H1 (cell line): Measurements from ENCODE around the gene MPPED1. TPM values are rescaled to one million over a fixed set of nuclear protein-coding genes. Genes with fewer than 3 reads are reported as not detected.

Experiments used
- CTCF ChIA-PET: fragments of 300-600 bp; sonication (Branson Sonifier 250); formaldehyde crosslinking; loops from one replicate; lab custom pipeline; 2021; ENCODE audit not compliant: partially characterized antibody; lab: Charles Lee
- POLR2A ChIA-PET: fragments of 300-600 bp; sonication (Branson Sonifier 250); formaldehyde crosslinking; loops from one replicate; lab custom pipeline; 2021; ENCODE audit warnings: inconsistent platforms; ENCODE audit not compliant: partially characterized antibody; lab: Charles Lee
- DNase-seq, 2 experiments: peaks; one replicate each; pipeline versions ENCODE4 v3.0.0 to v3.0.0-alpha.2; 2010 to 2022; ENCODE audit warnings: low spot score in 2 of 2, low read depth in 1 of 2, mixed read lengths in 1 of 2
- FAIRE-seq: peaks from 2 replicates; lab custom pipeline; 2011; peaks lifted over from hg19 to GRCh38; lab: Jason Lieb, UNC
- H2AFZ ChIP-seq: 2 replicates; pipeline ENCODE4 v1.8.1; 2012; ENCODE audit warnings: low read length, inconsistent platforms
- H2AK5ac ChIP-seq: 2 replicates; pipeline ENCODE4 v1.6.1; 2013; ENCODE audit warnings: low read depth, low read length
- H2BK120ac ChIP-seq: replicated peaks from 2 replicates; pipeline ENCODE3; 2013; ENCODE audit warnings: low read depth, low read length, inconsistent platforms
- H2BK12ac ChIP-seq: 2 replicates; pipeline ENCODE4 v1.6.1; 2013; ENCODE audit warnings: low read depth, low read length
- H2BK15ac ChIP-seq: 2 replicates; pipeline ENCODE4 v1.6.1; 2013; ENCODE audit warnings: low read length
- H2BK20ac ChIP-seq: 2 replicates; pipeline ENCODE4 v1.6.1; 2013; ENCODE audit warnings: low read length
- H2BK5ac ChIP-seq: 2 replicates; pipeline ENCODE4 v1.6.1; 2013; ENCODE audit warnings: low read depth, low read length
- H3K14ac ChIP-seq: 2 replicates; pipeline ENCODE4 v1.6.1; 2013; ENCODE audit warnings: inconsistent platforms; ENCODE audit not compliant: insufficient read length
- H3K18ac ChIP-seq: 2 replicates; pipeline ENCODE4 v1.6.1; 2013; ENCODE audit warnings: low read length; ENCODE audit errors: extremely low read depth
- H3K23ac ChIP-seq: 2 replicates; pipeline ENCODE4 v1.6.1; 2013; ENCODE audit warnings: inconsistent platforms; ENCODE audit not compliant: insufficient read length
- H3K23me2 ChIP-seq: 2 replicates; pipeline ENCODE4 v1.6.1; 2013; ENCODE audit warnings: low read depth, low read length
- H3K27ac ChIP-seq: 2 replicates; pipeline ENCODE4 v1.6.1; 2011; ENCODE audit warnings: low read depth, low read length, inconsistent platforms
- H3K27me3 ChIP-seq, 4 experiments: replicated peaks in 1 of 4; 1 replicate in 1 of 4; 2 replicates in 3 of 4; pipeline versions ENCODE4 v1.6.1 to v1.8.1; 2011 to 2013; ENCODE audit warnings: low read length in 3 of 4, mild to moderate bottlenecking in 3 of 4, inconsistent platforms in 2 of 4, mixed read lengths in 2 of 4, moderate library complexity in 1 of 4; ENCODE audit not compliant: control insufficient read depth in 3 of 4, insufficient read depth in 3 of 4; ENCODE audit errors: extremely low read depth in 1 of 4
- H3K36me3 ChIP-seq, 4 experiments: 2 replicates each; pipeline versions ENCODE4 v1.6.1 to v1.8.1; 2011 to 2013; ENCODE audit warnings: mild to moderate bottlenecking in 4 of 4, low read length in 3 of 4, moderate library complexity in 2 of 4, control low read depth in 1 of 4, inconsistent platforms in 1 of 4; ENCODE audit not compliant: insufficient read depth in 4 of 4, control insufficient read depth in 2 of 4
- H3K4ac ChIP-seq: replicated peaks from 2 replicates; pipeline ENCODE3; 2013; ENCODE audit warnings: low read length, low read depth, mixed read lengths, inconsistent platforms; ENCODE audit not compliant: insufficient read length
- H3K4me1 ChIP-seq, 4 experiments: replicated peaks in 1 of 4; 1 replicate in 1 of 4; 2 replicates in 3 of 4; pipeline versions ENCODE4 v1.6.1 to v1.8.1; 2011 to 2013; ENCODE audit warnings: low read length in 3 of 4, inconsistent platforms in 2 of 4, mixed read lengths in 1 of 4; ENCODE audit not compliant: insufficient read depth in 4 of 4, control insufficient read depth in 3 of 4
- H3K4me2 ChIP-seq, 2 experiments: 2 replicates each; pipeline versions ENCODE4 v1.6.1 to v1.8.1; 2011 to 2013; ENCODE audit warnings: low read depth in 2 of 2, low read length in 2 of 2, control low read depth in 1 of 2, inconsistent platforms in 1 of 2, mild to moderate bottlenecking in 1 of 2; ENCODE audit not compliant: insufficient read depth in 1 of 2
- H3K4me3 ChIP-seq, 4 experiments: fragments of 200-600, 300-600 bp in 1 of 4; sonication (generic), shearing (Covaris generic), sonication (Bioruptor Twin) in 1 of 4; 2 replicates each; pipeline versions ENCODE4 v1.5.1 to v1.8.1; 2011 to 2016; ENCODE audit warnings: low read length in 4 of 4, low read depth in 3 of 4, control low read depth in 2 of 4, inconsistent platforms in 2 of 4, mild to moderate bottlenecking in 2 of 4, mixed read lengths in 1 of 4, moderate library complexity in 1 of 4; ENCODE audit not compliant: insufficient read depth in 2 of 4; ENCODE audit errors: extremely low read depth in 1 of 4
- H3K56ac ChIP-seq: replicated peaks from 2 replicates; pipeline ENCODE3; 2013; ENCODE audit warnings: low read depth, mild to moderate bottlenecking, mixed read lengths, low read length, inconsistent platforms; ENCODE audit not compliant: insufficient read length
- H3K79me1 ChIP-seq: 2 replicates; pipeline ENCODE4 v1.6.1; 2013; ENCODE audit warnings: low read depth, low read length, control low read depth
- H3K79me2 ChIP-seq, 2 experiments: 2 replicates each; pipeline versions ENCODE4 v1.6.1 to v1.8.1; 2012 to 2013; ENCODE audit warnings: low read length in 2 of 2, mild to moderate bottlenecking in 2 of 2, inconsistent platforms in 1 of 2; ENCODE audit not compliant: insufficient read depth in 2 of 2, control insufficient read depth in 1 of 2
- H3K9ac ChIP-seq, 4 experiments: replicated peaks in 1 of 4; 1 replicate in 1 of 4; 2 replicates in 3 of 4; pipeline versions ENCODE4 v1.6.1 to v1.8.1; 2011 to 2013; ENCODE audit warnings: low read depth in 3 of 4, low read length in 3 of 4, control low read depth in 2 of 4, mild to moderate bottlenecking in 2 of 4, moderate library complexity in 2 of 4, inconsistent platforms in 1 of 4; ENCODE audit errors: extremely low read depth in 1 of 4
- H3K9me3 ChIP-seq, 2 experiments: 2 replicates each; pipeline versions ENCODE4 v1.6.1 to v1.8.1; 2012 to 2013; ENCODE audit warnings: mild to moderate bottlenecking in 2 of 2, moderate library complexity in 2 of 2, control low read depth in 1 of 2, inconsistent platforms in 1 of 2, low read depth in 1 of 2, low read length in 1 of 2, mixed read lengths in 1 of 2; ENCODE audit not compliant: insufficient read depth in 2 of 2
- H4K20me1 ChIP-seq, 2 experiments: replicated peaks in 1 of 2; 2 replicates each; pipeline versions ENCODE3 to v1.8.1; 2011 to 2013; ENCODE audit warnings: inconsistent platforms in 2 of 2, low read length in 2 of 2, mild to moderate bottlenecking in 1 of 2; ENCODE audit not compliant: insufficient read depth in 2 of 2, control insufficient read depth in 1 of 2
- H4K5ac ChIP-seq: 2 replicates; pipeline ENCODE4 v1.6.1; 2013; ENCODE audit warnings: low read length, low read depth, mixed read lengths, inconsistent platforms; ENCODE audit not compliant: insufficient read length
- H4K8ac ChIP-seq: 2 replicates; pipeline ENCODE4 v1.8.0; 2013; ENCODE audit warnings: mild to moderate bottlenecking, moderate library complexity, low read length, inconsistent platforms; ENCODE audit not compliant: insufficient read depth; ENCODE audit errors: extremely low read depth
- H4K91ac ChIP-seq: replicated peaks from 2 replicates; pipeline ENCODE3; 2013; ENCODE audit warnings: low read length, mixed read lengths, inconsistent platforms; ENCODE audit not compliant: insufficient read length
- ASH2L ChIP-seq: fragments of 200-600, 300-600 bp; sonication (generic); IDR thresholded peaks from one replicate; pipeline ENCODE4 v1.7.1; 2017; ENCODE audit warnings: low read length
- BCL11A ChIP-seq, 2 experiments: IDR thresholded peaks; one replicate each; pipeline ENCODE4 v1.6.1; 2011; ENCODE audit warnings: low read depth in 2 of 2, low read length in 2 of 2, mild to moderate bottlenecking in 2 of 2
- CEBPB ChIP-seq: IDR thresholded peaks from 2 replicates; pipeline ENCODE4 v1.6.1; 2012; ENCODE audit warnings: low read depth, low read length
- KDM1A ChIP-seq: fragments of 200-600, 300-600 bp; sonication (generic); IDR thresholded peaks from 2 replicates; pipeline ENCODE4 v1.7.1; 2016; ENCODE audit warnings: mild to moderate bottlenecking, low read length, borderline replicate concordance
- MAFK ChIP-seq: IDR thresholded peaks from 2 replicates; pipeline ENCODE4 v1.6.1; 2012; ENCODE audit warnings: low read depth, mild to moderate bottlenecking, improper control_type of control experiment, low read length
- NRF1 ChIP-seq: IDR thresholded peaks from 2 replicates; pipeline ENCODE4 v1.6.1; 2011; ENCODE audit warnings: mild to moderate bottlenecking, low read depth, low read length, improper control_type of control experiment
- PHF8 ChIP-seq: fragments of 200-600 bp; sonication (generic); conservative IDR thresholded peaks from 2 replicates; pipeline ENCODE4 v1.7.1; 2012; ENCODE audit warnings: low read depth, mild to moderate bottlenecking, inconsistent platforms, low read length, moderate library complexity
- POLR2A ChIP-seq, 2 experiments: IDR thresholded peaks; 1 replicate in 1 of 2; 2 replicates in 1 of 2; pipeline ENCODE4 v1.6.1; 2011; ENCODE audit warnings: low read depth in 2 of 2, low read length in 2 of 2, mild to moderate bottlenecking in 2 of 2; ENCODE audit errors: control extremely low read depth in 1 of 2
- POLR2AphosphoS5 ChIP-seq: IDR thresholded peaks from 2 replicates; pipeline ENCODE4 v1.6.1; 2011; ENCODE audit warnings: low read depth, low read length
- POU5F1 ChIP-seq: IDR thresholded peaks from 2 replicates; pipeline ENCODE4 v1.6.1; 2011; ENCODE audit warnings: low read depth, mild to moderate bottlenecking, low read length, moderate library complexity
- RXRA ChIP-seq: IDR thresholded peaks from 2 replicates; pipeline ENCODE4 v1.6.1; 2011; ENCODE audit warnings: low read depth, mild to moderate bottlenecking, low read length, moderate library complexity; ENCODE audit not compliant: insufficient read depth
- SAP30 ChIP-seq: fragments of 300-600 bp; sonication (generic); IDR thresholded peaks from 2 replicates; pipeline ENCODE4 v1.7.1; 2012; ENCODE audit warnings: low read length, moderate library complexity, mild to moderate bottlenecking, inconsistent platforms; ENCODE audit not compliant: insufficient read depth, insufficient replicate concordance
- SIRT6 ChIP-seq: IDR thresholded peaks from one replicate; pipeline ENCODE4 v1.7.1; 2012; ENCODE audit warnings: low read length, inconsistent platforms
- SP1 ChIP-seq: IDR thresholded peaks from 2 replicates; pipeline ENCODE4 v1.6.1; 2011; ENCODE audit warnings: low read depth, low read length
- SUZ12 ChIP-seq: fragments of 200-600 bp; sonication (generic); IDR thresholded peaks from 2 replicates; pipeline ENCODE4 v1.6.1; 2012; ENCODE audit warnings: mild to moderate bottlenecking, inconsistent platforms, low read length, moderate library complexity, mixed read lengths
- TBP ChIP-seq: IDR thresholded peaks from 2 replicates; pipeline ENCODE4 v1.6.1; 2011; ENCODE audit warnings: low read depth, low read length, improper control_type of control experiment
- WGBS, 2 experiments: shearing (Covaris generic) in 1 of 2; methylation state at CpG; one replicate each; pipeline versions ENCODE4 v1.1.6 to v1.1.7; 2013 to 2015; ENCODE audit warnings: low lambda C conversion rate in 2 of 2, mixed read lengths in 2 of 2, inconsistent platforms in 1 of 2, low coverage in 1 of 2, missing lambda C conversion rate in 1 of 2; ENCODE audit not compliant: insufficient replicate concordance in 2 of 2, insufficient coverage in 1 of 2, insufficient read length in 1 of 2; ENCODE audit errors: extremely low coverage in 1 of 2, missing lambda C conversion rate in 1 of 2; 5-methylcytosine and 5-hydroxymethylcytosine counted together
- polyA plus RNA-seq, 7 experiments: library from polyadenylated mRNA; depleted of rRNA in 3 of 7; stranded (reverse) in 5 of 7; unstranded in 2 of 7; fragments of >200 nt in 5 of 7; fragments of 200-250 nt in 2 of 7; gene quantifications; 1 replicate in 5 of 7; 2 replicates in 1 of 7; 4 replicates in 1 of 7; pipeline versions ENCODE4 v1.2.1 to v1.2.3, GENCODE V29; 2011 to 2013; ENCODE audit warnings: missing spikeins in 2 of 7, mixed read lengths in 2 of 7
- total RNA-seq: library from RNA; stranded (reverse); fragmentation: NEBNext Ultra II Directional; extraction: Animal tissue kit (Norgen Biotek cat#: 25700); gene quantifications from 2 replicates; pipeline ENCODE4 v1.2.1, GENCODE V29; 2021

The MPPED1 gene
- total and polyA plus RNA-seq, 2 of the 8 experiments (the other 6 are each of a cell fraction or from before 2014, with no cell fraction given) = 0.29 to 0.37 TPM

GRCh38 chr22:43434928-43435311, 23.1 kb downstream of the MPPED1 start:
- H3K23ac ChIP-seq = no peak overlapping the region
- no peak overlapping the region for H3K18ac ChIP-seq
- no peaks in the 10 kb centered on the region for H3K79me1 ChIP-seq
- ChIA-PET CTCF (interaction anchor here (1.3 to 1.8 kb wide), 3 partner anchors 12 to 47 kb away, joined by 4 to 5 read pairs (median 4); no protein-coding TSS in a partner anchor), POLR2A (no interaction called here)
- no peaks in the 10 kb centered on the region for H3K23me2 ChIP-seq
- no peak overlapping the region for H2BK20ac ChIP-seq
- H3K27me3 ChIP-seq = peaks cover 0 to 1% (median 0%) of the 10 kb centered on the region in 4 experiments; a peak in 1 of 7 replicates
- H3K56ac ChIP-seq = no peak overlapping the region
- H4K20me1 ChIP-seq = no peaks in the 10 kb centered on the region
- H3K9me3 ChIP-seq = no peaks in the 10 kb centered on the region
- no peaks in the 10 kb centered on the region for H3K36me3 ChIP-seq
- H3K4me3 ChIP-seq = no peak overlapping the region
- no peak overlapping the region for H4K5ac ChIP-seq
- H2BK5ac ChIP-seq = no peak overlapping the region
- no peak overlapping the region for H2AFZ ChIP-seq
- H4K8ac ChIP-seq = no peak overlapping the region
- H2AK5ac ChIP-seq = no peak overlapping the region
- no peak overlapping the region for H3K27ac ChIP-seq
- H3K4ac ChIP-seq = no peak overlapping the region
- H3K4me2 ChIP-seq = no peak overlapping the region
- H3K9ac ChIP-seq = no peak overlapping the region
- H3K14ac ChIP-seq = no peak overlapping the region
- H3K4me1 ChIP-seq = no peaks in the 10 kb centered on the region
- no peak overlapping the region for H4K91ac ChIP-seq
- no peak for DNase-seq
- no peak overlapping the region for H2BK12ac ChIP-seq
- H2BK15ac ChIP-seq = no peak overlapping the region
- no peak for FAIRE-seq
- WGBS, 2 experiments = 95% methylated on average over 24 of the region's 26 CpGs; no CpG with 5 or more reads in 1 of the 2 experiments
- H3K79me2 ChIP-seq = no peaks in the 10 kb centered on the region
- no peak overlapping the region for H2BK120ac ChIP-seq
- TF ChIP-seq SP1 = no peak
- TF ChIP-seq POLR2A (IDR thresholded peaks at IDR 0.05; ENCODE audit: control extremely low read depth in 1 of 2, low read depth in 2 of 2, low read length in 2 of 2) = no peak
- no peak for TF ChIP-seq KDM1A
- TF ChIP-seq CEBPB = no peak
- no peak for TF ChIP-seq ASH2L
- TF ChIP-seq MAFK = no peak
- TF ChIP-seq TBP = no peak
- no peak for TF ChIP-seq BCL11A (IDR thresholded peaks at IDR 0.05; ENCODE audit: low read depth in 2 of 2, low read length in 2 of 2)
- no peak for TF ChIP-seq PHF8
- TF ChIP-seq RXRA = no peak
- TF ChIP-seq POLR2AphosphoS5 = no peak
- TF ChIP-seq SUZ12 = no peak
- TF ChIP-seq SAP30 = no peak
- no peak for TF ChIP-seq SIRT6
- TF ChIP-seq NRF1 = no peak
- TF ChIP-seq POU5F1 = no peak
